ENCODE results near the gene ATXN10. TPM values are rescaled to one million over a fixed set of nuclear protein-coding genes. Genes with fewer than 3 reads are reported as not detected.

The ATXN10 gene
- total and polyA plus RNA-seq, 10 of the 15 experiments (the other 5 are each of a cell fraction or from before 2014, with no cell fraction given), result 29.2 to 249 (median 146) TPM

DNA sequence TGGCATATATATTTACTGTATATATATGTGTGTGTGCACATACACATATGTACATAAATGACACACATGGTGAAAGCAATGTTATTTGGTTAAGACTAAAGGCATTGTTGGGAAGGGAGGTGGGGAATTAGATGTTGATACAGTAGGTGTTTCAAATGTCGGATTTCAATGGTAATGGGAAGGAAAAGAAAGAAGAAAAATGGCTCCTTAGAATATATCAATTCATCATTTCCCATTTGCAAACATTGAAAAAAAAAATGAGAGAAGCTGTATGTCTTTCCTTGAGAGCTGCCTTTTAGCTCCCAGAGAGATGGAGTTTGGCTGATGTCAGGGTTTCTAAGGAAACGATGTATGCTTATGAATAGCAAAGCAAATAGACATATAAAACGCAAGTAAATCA lies 33.4 kb upstream of the ATXN10 start (continued):
- TF ChIP-seq E4F1 (IDR thresholded peaks at IDR 0.05; ENCODE audit: borderline replicate concordance, partially characterized antibody) (no peak), PML (IDR thresholded peaks at IDR 0.05; ENCODE audit: low read length) (no peak)
- TF ChIP-seq, protein P1, sequence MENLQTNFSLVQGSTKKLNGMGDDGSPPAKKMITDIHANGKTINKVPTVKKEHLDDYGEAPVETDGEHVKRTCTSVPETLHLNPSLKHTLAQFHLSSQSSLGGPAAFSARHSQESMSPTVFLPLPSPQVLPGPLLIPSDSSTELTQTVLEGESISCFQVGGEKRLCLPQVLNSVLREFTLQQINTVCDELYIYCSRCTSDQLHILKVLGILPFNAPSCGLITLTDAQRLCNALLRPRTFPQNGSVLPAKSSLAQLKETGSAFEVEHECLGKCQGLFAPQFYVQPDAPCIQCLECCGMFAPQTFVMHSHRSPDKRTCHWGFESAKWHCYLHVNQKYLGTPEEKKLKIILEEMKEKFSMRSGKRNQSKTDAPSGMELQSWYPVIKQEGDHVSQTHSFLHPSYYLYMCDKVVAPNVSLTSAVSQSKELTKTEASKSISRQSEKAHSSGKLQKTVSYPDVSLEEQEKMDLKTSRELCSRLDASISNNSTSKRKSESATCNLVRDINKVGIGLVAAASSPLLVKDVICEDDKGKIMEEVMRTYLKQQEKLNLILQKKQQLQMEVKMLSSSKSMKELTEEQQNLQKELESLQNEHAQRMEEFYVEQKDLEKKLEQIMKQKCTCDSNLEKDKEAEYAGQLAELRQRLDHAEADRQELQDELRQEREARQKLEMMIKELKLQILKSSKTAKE (IDR thresholded peaks at IDR 0.05; ENCODE audit: low read depth, poor library complexity, severe bottlenecking), result no peak

DNA sequence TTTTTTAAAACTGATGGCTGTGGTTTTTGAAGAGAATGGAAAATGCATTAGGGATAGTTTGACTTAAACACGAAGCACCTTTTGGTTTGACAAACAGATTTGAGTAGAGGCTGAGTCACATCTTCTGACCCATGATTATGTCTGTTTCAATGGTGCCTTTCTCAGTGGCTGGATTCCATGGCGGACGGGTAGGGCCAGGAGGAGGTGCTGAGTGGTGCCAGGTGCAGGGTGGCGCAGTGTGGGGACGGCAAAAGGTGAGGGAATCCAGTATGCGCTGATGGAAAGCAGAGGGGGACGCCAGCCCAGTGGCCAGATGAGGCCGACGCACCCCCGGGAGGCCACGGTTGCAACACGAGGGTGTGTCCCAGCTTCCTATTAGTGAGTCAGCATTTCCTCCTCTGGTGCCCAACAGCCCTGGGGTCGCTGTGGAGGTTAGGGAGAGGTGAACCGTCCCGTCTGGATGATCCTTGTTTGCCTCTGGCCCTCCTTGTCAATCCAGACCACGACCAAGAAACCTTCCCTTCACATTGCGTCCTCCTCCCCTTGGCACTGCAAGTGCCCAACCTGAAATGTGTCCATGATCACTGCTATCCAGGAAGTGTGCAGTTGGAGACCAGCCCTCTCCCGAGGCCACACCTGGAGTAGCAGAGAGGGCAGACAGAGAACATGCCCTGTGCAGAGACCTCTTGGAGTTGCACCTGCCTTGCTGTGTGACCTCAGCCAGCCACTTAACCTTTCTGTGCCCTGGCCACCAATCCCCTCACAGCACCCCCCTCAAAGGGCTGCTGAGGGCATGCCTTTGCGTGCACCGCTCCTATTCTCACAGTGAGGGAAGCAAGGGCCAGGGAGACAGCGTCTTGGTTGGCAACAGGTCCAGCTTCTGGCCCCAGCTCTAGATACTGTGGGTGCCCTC lies 32.5 kb upstream of the ATXN10 start:
- no peak overlapping the region for H3K9ac ChIP-seq (ENCODE audit: control insufficient read depth, insufficient read depth, low read length)
- 36% methylated on average over 21 of the region's 21 CpGs for WGBS (ENCODE audit: insufficient coverage, insufficient replicate concordance, low lambda C conversion rate, missing lambda C conversion rate)
- H2AFZ ChIP-seq (ENCODE audit: control insufficient read depth, low read depth, low read length), result peak overlapping the region; percentile 29
- no peaks in the 10 kb centered on the region for H3K36me3 ChIP-seq (ENCODE audit: control insufficient read depth in 2 of 2, insufficient read depth in 2 of 2, low read length in 1 of 2)
- ChIA-PET RAD21 (ENCODE audit: unreplicated experiment) (no interaction called here), SMC1A (ENCODE audit: uncharacterized antibody, unreplicated experiment) (no interaction called here), POLR2A (no interaction called here), CTCF (interaction anchor here (1.0 kb wide), 1 partner anchor 8 kb away, joined by 3 read pairs; no protein-coding TSS in a partner anchor)
- H3K4me3 ChIP-seq, result no peak overlapping the region
- TF ChIP-seq TARDBP (IDR thresholded peaks at IDR 0.05; ENCODE audit: borderline replicate concordance) (no peak), EZH2 (IDR thresholded peaks at IDR 0.05; ENCODE audit: borderline replicate concordance, control insufficient read depth, low read depth, low read length) (no peak), MYB (IDR thresholded peaks at IDR 0.05; ENCODE audit: borderline replicate concordance, low read depth, low read length) (no peak), SIN3A (IDR thresholded peaks at IDR 0.05; ENCODE audit: low read depth, low read length) (no peak), PML (IDR thresholded peaks at IDR 0.05; ENCODE audit: low read length) (no peak), TAF1 (IDR thresholded peaks at IDR 0.05; ENCODE audit: borderline replicate concordance, low read depth, low read length) (no peak), SIX5 (IDR thresholded peaks at IDR 0.05; ENCODE audit: low read depth, low read length, severe bottlenecking) (no peak), RBBP5 (conservative IDR thresholded peaks at IDR 0.05) (no peak), RELA (IDR thresholded peaks at IDR 0.05; ENCODE audit: borderline replicate concordance, partially characterized antibody) (no peak)
- TF ChIP-seq, protein P1 (IDR thresholded peaks at IDR 0.05; ENCODE audit: low read depth, poor library complexity, severe bottlenecking), result no peak
- H3K4me1 ChIP-seq (ENCODE audit: control insufficient read depth, insufficient read depth, low read length), result peaks cover 5% of the 10 kb centered on the region; the same call in 1 of the 2 replicates
- BruUV-seq (replicated peaks), result no TSS peak
- intact Hi-C loops (cut with micrococcal nuclease; ENCODE audit: unreplicated experiment) (no loop called here), in situ Hi-C loops (cut with MboI) (no loop called here)
- H3K27me3 ChIP-seq (replicated peaks in 1 of 2; ENCODE audit: control insufficient read depth in 2 of 2, insufficient read depth in 2 of 2, low read length in 1 of 2), result peaks cover 3% of the 10 kb centered on the region in 2 experiments; a peak in 3 of 4 replicates
- DNase-seq (ENCODE audit: low read depth, low spot score) (no peak), ATAC-seq (no peak), FAIRE-seq (no peak)
- H4K20me1 ChIP-seq (ENCODE audit: control insufficient read depth, insufficient read depth), result no peaks in the 10 kb centered on the region
- H3K4me2 ChIP-seq (ENCODE audit: control insufficient read depth, insufficient read depth), result no peak overlapping the region
- H3K79me2 ChIP-seq (ENCODE audit: control insufficient read depth, insufficient read depth, low read length), result no peaks in the 10 kb centered on the region
- H3K27ac ChIP-seq (ENCODE audit: control insufficient read depth, insufficient read depth), result no peak overlapping the region
- no peaks in the 10 kb centered on the region for H3K9me3 ChIP-seq (replicated peaks; ENCODE audit: control insufficient read depth, insufficient read depth, low read length)

Data from GM12878 (cell line).